Epithelial cell of prostate (primary cell): ENCODE data around the gene FEM1B.

ENCODE experiments used
- DNase-seq: peaks from one replicate; pipeline ENCODE4 v3.0.0-alpha.2; 2011; ENCODE audit warnings: low read depth, low spot score
- H3K27ac ChIP-seq: fragments of 450-650 bp; 2 replicates; pipeline ENCODE4 v1.5.1; 2017; ENCODE audit warnings: mild to moderate bottlenecking

Gene FEM1B

DNA sequence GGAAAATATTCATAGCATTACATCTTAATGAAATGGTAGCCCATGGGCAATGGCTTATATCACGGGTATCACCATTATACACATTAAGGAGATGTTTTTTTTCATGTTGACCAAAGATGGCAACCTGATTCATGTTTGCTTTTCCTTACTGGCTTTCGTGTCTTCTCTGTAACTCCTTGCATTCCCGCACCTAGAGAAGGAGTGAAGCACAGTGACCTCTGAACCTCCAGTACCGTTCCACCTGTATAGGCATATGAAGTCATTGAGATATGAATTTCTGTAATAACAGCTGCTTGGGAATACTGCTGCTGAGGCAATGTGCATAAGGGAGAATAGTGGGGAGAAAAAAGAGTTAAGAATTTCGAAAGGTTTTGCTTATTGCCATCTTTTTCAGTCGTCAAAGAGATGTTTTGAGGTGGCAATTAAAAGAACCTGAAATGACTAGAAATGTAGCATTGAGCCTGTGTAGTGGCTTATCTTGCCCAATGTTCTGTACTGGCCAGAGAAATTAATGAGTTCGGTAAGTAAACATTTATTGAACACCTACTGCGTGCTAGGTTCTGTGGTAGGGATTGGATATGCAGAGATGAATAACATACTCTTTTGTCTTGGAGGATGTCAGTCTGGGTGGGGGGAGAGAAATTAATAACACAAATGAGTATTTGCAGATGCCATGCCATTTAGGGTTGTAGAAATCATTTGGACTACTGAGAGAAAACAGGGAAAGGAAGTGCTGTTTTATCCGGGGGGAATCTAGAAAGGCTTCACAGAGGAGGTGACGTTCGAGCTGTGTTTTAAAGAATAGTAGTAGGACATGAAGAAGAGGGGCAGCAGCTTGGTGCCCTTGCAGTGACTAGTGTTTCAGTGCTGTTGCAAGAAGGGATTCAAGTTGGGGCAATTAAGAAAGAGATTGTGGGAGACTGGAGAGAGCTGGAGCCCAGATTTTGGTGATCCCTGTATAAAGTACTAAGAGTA, 2.5 kb downstream of the FEM1B start:
- peak overlapping the region; percentile 100 for H3K27ac ChIP-seq
- DNase-seq, result no peak

DNA sequence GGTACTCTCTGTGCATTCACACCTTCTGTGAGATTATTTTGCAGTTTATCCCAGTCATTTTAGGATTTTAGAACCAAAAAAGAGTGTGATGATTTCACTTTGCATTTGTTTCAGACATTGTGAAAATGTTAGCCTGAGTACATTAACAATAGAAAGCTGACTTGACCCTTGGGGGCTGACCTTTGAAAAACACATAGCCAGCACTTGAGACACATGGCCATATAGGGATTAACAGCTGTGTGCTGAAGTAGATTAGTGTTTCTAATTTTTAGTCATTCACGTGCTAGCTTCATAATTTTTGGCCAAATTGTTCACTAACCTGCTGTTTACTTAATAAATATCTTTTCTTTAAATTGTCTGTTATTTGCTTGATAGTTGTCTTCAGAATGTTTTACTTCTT, 3.5 kb downstream of the FEM1B start:
- DNase-seq, result no peak
- peak overlapping the region; percentile 100 for H3K27ac ChIP-seq

DNA sequence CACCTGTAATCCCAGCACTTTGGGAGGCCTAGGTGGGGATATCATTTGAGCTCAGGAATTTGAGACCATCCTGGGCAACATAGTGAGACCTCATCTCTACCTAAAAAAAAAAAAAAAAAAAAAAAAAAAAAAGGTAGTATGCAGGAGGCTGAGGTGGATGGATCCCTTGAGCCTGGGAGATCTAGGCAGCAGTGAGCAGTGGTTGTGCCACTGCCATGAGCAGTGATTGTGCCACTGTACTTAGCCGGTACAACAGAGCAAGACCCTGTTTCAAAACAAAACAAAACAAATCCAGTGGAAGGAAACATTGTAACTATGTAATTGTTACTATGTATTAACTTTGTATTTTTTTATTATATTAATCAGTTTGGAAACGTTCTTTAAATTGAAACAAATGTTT, 5.9 kb downstream of the FEM1B start:
- no peak for DNase-seq
- peak overlapping the region; percentile 100 for H3K27ac ChIP-seq

DNA sequence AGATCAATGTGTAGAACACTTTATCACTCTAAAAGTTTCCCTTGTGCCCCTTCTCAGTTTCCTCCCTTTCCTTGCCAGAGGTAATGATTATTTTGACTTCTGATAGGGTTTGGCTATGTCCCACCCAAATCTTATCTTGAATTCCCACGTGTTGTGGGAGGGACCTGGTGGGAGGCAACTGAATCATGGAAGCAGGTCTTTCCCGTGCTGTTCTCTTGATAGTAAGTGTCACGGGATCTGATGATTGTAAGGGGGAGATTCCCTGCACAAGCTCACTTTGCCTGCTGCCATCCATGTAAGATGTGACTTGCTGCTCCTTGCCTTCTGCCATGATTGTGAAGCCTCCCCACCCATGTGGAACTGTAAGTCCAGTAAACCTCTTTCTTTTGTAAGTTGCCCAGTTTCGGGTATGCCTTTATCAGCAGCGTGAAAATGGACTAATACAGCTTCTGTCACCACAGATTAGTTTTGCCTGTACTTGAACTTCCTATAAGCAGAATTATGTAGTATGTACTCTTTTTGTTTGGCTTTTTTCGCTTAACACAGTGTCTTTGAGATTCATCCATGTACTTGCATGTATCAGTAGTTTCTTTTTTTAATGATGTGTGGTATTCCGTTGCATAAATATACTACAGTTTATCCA, 7.2 kb downstream of the FEM1B start:
- DNase-seq, result no peak
- peak overlapping the region; percentile 5 for H3K27ac ChIP-seq

DNA sequence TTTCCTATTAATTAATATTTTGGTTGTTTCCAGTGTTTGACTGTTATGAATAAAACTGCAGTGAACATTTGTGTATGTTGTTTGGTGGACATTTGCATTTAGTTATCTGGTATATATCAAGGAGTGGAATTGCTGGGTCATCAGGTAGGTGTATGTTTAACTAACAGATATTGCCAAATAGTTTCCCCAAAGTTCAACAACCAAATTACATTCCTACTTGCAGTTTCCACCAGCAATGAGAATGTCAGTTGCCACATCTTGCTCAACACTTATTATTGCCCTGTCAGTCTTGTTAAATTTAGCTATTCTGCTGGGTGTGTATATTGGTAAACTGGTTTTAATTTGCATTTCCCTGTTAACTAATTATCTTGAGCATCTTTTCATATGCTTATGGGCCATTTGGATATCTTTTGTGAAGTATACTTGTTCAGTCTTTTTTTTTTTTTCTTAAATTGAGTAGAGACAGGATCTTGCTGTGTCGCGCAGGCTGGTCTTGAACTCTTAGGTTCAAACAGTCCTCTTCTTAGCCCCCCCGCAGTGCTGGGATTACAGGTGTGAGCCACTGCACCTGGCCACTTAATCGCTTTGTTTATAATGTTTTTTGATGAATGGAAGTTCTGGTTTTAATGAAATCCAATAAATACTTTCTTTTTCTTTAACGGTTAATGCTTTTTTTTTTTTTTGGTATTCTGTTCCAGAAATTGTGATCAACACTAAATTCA, 7.9 kb downstream of the FEM1B start:
- DNase-seq, result no peak
- no peak overlapping the region for H3K27ac ChIP-seq

- no peak for DNase-seq
- H3K27ac ChIP-seq, result peak overlapping the region; percentile 30
Observed at GRCh38 chr15:68286256-68286655, 8.7 kb downstream of the FEM1B start.

DNA sequence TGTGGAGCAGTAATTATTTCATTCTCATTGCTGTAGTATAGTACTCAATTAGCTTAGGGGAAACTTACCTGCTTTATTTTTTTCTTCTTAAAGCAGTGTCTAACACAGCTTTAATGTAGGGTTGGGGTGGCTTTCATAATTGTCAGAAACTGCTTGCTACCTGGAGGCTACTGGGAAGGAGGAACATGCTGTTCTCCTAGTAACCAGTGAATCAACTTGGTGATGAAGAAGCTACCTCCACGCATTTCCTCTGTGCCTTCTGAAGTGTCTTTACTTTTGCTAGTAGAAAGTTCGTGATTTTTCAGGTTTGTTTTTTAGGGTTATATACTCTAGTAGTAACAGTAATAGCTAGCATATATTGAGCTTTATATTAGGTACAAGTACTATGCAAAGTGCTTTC, 11.5 kb downstream of the FEM1B start:
- peak overlapping the region; percentile 30 for H3K27ac ChIP-seq
- no peak for DNase-seq

- no peak for DNase-seq
- H3K27ac ChIP-seq, result peak overlapping the region; percentile 30
Observed at GRCh38 chr15:68289621-68290352, 12.2 kb downstream of the FEM1B start.

GRCh38 chr15:68290715-68291114, 13.2 kb downstream of the FEM1B start:
- no peak for DNase-seq
- H3K27ac ChIP-seq, result no peak overlapping the region

DNA sequence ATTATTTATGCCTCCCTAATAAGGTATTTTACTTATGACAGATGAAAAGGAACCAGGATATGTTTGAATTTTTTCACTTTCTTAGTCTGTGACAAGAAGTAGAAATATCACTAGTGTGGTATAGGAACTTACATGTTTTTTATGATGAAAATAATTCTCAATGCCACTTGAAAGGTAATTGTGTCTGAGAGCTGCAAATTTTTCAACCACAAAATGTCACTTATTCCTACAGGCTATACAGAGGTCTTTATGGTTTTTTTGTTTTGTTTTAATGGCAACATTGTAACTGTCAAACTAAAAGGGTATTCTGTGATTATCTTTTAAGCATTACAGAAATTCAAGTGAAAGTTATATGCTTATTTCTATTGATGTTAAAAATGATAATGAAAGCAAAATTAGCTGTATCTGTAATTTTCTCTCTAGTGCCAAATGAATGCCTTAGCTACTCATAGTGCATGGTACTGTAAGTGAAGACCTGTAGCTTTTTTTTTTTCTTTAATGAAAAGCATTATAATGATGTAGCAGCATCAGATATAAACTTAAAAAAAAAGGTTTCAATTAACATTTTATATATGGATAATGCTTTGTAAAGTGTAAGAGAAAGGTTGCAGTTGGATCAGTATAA, 14.7 kb downstream of the FEM1B start:
- no peak for DNase-seq
- no peak overlapping the region for H3K27ac ChIP-seq

DNA sequence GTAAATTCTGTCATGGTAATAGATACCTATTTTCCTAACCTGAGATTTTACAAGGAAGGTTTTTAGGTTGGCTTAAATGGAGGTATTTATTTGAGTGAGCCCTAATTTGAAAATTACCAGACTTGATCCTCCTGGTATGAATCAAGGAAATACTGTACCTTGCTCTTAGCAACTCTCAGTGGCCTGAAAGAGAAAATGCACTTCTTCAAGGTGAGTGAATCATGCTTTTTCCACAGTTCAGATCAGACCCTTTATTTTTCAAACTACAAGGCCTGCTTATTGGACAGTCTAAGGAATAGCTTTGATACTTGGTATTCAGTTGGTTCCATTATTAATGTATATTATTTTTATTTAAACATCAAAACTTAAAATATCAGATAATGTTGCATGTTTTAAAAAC, 15.4 kb downstream of the FEM1B start:
- DNase-seq, result no peak
- no peak overlapping the region for H3K27ac ChIP-seq

DNA sequence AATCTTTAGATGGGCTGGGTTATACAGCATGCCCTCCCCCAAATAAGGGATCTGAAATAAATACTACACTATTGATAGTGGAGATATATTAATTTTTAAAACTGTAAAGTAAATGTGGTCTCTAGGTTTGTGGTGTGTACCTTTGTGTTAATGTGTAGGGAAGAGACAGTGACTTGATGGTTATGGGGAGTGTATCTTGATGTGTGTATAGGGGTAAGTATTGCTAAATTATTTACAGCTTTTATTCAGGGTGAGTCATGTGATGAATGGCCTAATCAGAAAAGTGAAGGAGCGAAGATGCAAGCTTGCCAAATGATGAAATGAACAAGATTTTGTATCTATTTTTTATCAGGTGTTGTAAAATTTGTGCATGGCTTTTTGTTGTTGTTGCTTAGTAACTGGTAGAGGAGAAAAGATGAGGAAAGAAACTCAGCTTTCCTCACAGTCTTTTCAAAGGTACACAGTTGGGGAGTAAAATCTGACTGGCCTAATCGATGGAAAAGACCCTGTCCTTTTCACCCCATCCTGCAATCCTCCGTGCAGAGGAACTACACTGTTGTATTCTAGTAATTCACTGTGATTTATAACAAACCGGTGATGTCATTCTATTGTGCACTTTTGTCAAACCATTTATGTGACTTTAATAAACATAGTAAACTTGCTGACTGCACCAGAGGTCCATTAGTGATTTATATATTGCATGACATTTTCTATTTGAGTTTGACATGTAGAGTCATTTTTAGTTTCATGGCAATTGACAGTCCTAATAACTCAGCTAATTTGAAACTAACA, 17.7 kb downstream of the FEM1B start:
- DNase-seq, result no peak
- H3K27ac ChIP-seq, result no peak overlapping the region

DNA sequence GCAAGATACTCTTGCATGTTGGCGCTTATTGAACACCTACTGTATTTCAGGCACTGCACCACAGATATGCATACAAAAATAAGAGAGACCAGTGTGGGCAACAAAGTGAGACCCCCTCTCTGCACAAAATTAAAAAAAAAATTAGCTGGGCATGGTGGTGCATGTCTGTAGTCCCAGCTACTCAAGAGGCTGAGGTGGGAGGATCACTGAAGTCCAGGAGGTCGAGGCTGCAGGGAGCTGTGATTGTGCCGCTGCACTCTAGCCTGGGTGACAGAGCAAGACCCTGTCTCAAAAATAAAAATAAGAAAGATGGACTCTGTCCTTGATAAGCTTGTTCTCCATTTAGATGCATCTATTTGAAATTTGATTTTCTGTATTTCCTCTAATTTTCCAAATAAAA, 20.8 kb downstream of the FEM1B start:
- DNase-seq, result no peak
- H3K27ac ChIP-seq, result no peak overlapping the region

DNA sequence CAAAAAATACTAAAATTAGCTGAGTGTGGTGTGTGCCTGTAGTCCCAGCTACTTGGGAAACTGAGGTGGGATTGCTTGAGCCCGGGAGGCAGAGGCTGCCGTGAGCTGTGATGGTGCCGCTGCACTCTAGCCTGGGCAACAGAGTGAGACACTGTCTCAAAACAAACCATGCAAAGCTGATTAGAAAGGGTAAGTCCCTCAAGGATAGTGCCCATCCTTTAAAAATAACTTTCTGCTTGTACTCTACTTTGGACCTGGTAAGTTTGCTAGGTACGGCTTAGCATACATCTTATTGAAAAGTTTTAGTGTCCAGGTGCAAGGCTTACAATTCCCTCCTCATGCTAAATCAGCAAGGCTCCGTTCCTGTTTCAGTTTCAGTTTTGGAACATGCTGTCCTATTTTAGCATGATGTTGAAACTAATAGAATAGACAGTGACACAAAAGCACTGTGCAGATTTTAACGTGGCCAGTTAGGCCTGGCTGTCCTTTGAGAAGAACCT, 21.4 kb downstream of the FEM1B start:
- H3K27ac ChIP-seq, result no peak overlapping the region
- no peak for DNase-seq

DNA sequence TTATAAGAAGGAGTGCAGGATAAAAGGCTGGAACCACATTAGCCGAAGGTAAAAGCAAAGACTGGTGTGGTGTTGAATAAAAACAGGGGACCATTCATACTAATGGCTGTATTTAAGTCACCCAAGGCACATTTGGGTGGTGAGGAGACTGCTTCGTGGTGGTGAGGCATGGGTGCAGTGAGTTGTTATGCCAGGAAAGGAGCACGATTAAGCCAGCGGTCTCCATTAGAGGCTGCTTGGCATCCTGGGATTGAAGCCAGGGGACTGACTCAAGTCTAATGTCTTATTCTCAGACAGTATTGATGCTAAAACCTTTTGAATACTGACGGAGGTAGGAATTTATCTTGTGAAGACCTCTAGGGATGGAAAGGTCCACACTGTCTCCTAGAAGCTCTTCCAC, 21.9 kb downstream of the FEM1B start:
- no peak for DNase-seq
- no peak overlapping the region for H3K27ac ChIP-seq

GRCh38 chr15:68300115-68300940, 22.8 kb downstream of the FEM1B start:
- no peak overlapping the region for H3K27ac ChIP-seq
- DNase-seq, result no peak

DNA sequence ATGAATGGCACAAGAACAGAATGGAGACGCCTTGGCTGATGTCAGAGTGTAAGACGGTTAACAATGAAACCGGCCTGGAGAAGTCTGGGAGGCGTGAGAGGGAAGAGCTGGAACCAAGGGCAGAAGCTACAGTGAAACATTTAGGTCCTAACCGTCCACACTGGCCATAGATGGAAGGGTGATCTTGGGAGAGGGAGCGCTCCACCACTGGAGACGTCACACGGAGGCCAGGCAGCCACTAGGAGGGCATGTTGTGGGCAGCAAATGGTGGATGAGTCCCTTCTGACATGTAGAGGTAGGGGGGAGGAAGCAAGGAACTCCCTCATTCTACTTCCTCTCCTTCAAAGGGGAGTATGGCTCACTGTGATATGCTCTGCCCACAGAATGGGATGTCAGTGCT, 23.8 kb downstream of the FEM1B start:
- H3K27ac ChIP-seq, result peak overlapping the region; percentile 4
- DNase-seq, result no peak

DNA sequence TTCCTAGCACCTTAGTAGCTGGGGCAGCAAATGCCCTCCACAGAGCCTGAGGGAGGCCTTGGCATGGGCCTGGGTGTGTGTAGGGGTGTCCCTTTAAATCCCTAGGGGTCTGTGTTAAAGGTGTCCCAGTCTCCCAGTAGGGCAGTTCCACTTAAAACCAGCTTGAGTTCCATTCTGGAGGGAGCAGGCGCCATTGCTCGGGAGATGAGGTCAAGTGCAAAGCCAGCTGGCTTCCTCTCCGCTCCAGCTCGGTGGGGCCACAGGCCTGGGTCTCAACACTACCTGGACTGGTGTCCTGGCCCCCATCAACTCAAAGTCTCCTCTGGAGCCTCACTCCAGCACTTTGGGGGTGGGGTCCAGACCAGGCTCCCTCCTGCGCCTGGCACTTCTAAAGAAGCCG, 25.2 kb downstream of the FEM1B start:
- no peak for DNase-seq

More for the DNA sequence above, 25.2 kb downstream of the FEM1B start:
- H3K27ac ChIP-seq, result no peak overlapping the region
